HG03378 (cell line): Measurements from ENCODE around the gene ELL.
"Not testable (repeated sequence)": the region's sequence is repeated elsewhere in the genome, so short reads cannot be mapped to it uniquely, and the experiment has no call there.

Experiments
- ATAC-seq: cut with Tn5 transposase; IDR thresholded peaks from one replicate; pipeline ENCODE4 v1.9.1; 2021; ENCODE audit warnings: mild to moderate bottlenecking, moderate library complexity; ENCODE audit not compliant: unreplicated experiment

Gene ELL

DNA sequence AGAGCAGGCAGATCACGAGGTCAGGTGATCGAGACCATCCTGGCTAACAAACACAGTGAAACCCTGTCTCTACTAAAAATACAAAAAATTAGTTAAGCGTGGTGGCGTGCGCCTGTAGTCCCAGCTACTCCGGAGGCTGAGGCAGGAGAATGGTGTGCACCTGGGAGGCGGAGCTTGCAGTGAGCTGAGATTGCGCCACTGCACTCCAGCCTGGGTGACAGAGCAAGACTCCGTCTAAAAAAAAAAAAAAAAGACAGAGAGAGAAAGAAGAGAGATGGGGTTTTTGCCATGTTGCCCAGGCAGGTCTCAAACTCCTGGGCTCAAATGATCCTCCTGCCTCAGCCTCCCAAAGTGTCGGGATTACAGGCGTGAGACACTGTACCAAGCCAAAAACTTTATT is 116.1 kb downstream of the ELL start:
- ATAC-seq, result not testable (repeated sequence)

DNA sequence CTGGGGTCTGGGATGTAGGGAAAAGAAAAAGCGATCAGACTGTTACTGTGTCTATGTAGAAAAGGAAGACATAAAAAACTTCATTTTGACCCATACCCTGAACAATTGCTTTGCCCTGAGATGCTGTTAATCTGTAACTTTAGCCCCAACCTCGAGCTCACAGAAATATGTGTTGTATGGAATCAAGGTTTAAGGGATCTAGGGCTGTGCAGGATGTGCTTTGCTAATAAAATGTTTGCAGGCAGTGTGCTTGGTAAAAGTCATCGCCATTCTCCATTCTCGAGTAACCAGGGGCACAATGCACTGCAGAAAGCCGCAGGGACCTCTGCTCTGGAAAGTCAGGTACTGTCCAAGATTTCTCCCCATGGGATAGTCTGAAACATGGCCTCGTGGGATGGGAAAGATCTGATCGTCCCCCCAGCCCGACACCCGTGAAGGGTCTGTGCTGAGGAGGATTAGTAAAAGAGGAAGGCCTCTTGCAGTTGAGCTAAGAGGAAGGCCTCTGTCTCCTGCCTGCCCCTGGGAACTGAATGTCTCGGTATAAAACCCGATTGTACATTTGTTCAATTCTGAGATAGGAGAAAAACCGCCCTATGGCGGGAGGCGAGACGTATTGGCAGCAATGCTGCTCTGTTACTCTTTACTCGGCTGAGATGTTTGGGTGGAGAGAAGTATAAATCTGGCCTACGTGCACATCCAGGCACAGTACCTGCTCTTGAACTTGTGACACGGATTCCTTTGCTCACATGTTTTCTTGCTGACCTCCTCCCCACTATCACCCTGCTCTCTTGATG is 119.2 kb downstream of the ELL start:
- not testable (repeated sequence) for ATAC-seq

DNA sequence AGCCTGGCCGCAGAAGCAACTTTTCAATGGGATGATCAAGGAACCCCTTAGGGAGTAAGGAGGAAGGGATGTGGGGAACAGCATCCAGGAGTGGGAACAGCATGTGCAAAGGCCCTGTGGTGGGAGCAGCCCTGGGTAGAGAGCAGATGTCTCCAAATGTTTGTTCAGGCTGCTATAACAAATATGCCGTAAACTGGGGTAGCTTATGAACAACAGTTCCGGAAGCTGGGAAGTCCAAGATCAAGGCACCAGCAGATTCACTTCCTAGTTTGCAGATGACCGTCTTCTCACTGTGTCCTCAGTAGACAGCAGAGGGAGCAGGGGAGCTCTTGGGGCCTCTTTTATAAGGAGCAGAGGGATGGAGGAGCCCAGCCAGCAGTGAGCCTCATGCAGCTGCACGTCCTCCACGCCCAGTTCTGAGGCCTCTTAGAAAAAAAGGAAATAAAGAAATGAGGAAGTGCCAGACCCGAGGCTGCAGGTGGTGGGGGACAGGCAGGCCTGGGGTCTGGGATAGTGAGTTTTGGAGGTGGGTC is 120.2 kb downstream of the ELL start:
- no peak for ATAC-seq

DNA sequence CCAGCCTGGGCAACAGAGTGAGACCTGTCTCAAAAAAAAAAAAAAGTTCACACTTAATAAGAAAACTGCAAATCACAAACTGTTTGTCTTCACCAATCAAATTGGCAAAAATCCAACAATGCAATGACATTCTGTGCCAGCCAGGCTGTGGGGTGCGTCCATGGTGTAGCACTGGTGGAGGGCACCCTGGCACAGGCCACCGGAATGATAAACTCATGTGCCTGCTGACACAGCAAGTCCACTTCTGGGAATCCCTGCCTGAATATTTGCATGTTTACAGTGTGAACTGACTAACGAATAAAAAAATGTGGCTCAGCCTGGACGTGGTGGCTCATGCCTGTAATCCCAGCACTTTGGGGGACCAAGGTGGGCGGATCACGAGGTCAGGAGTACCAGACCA is 122.9 kb downstream of the ELL start:
- no peak for ATAC-seq

DNA sequence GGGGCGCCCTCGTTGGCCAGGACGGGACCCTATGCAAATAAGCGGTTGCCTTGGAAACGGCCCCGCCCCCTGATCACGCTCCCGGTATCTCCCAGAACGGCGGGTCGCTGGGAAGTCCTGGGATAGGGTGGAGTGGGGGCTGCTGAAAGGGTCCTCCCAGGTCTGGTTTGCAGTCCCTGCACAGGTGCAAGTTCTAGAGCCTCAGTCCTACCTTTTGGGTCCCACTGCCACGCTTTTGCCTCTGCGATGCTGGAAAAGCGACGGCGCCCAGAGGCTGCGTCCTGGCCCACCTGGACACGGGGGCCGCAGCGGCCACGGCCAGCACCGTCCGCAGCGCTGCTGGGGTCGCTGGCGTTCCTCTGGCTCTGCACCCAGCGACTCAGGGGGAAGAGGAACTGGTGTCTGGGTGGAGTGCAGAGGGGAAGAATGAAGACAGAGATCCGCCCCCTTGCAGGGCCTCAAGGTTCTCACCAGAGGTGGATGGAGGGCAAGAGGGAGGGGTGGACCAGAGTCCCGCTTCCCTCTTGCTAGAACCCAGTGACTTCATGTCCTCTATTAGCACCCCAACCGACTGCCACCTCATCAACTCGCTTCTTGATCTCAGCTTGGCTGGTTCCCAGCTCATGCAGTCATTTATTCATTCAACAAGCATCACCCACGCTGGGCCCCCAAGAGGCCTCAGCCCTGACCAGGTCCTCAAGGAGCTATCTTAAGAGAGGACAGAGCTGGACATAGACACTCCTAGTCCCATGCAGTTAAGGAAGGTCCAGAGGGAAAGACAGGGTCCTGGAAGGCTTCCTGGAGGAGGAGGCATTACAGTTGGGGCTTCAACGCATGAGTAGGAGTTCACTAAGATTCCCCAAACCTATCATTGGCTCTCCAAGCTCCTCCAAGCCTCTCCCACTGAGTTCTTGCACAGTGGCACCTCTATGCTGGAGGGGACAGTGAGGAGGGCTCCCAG is 124.3 kb downstream of the ELL start, which contains the start of gene LRRC25:
Gene LRRC25, minus strand, starts transcription at position 381 of the 961 bp plus-strand sequence. CDS start 659 bp downstream, outside the sequence.
- ATAC-seq, result no peak

DNA sequence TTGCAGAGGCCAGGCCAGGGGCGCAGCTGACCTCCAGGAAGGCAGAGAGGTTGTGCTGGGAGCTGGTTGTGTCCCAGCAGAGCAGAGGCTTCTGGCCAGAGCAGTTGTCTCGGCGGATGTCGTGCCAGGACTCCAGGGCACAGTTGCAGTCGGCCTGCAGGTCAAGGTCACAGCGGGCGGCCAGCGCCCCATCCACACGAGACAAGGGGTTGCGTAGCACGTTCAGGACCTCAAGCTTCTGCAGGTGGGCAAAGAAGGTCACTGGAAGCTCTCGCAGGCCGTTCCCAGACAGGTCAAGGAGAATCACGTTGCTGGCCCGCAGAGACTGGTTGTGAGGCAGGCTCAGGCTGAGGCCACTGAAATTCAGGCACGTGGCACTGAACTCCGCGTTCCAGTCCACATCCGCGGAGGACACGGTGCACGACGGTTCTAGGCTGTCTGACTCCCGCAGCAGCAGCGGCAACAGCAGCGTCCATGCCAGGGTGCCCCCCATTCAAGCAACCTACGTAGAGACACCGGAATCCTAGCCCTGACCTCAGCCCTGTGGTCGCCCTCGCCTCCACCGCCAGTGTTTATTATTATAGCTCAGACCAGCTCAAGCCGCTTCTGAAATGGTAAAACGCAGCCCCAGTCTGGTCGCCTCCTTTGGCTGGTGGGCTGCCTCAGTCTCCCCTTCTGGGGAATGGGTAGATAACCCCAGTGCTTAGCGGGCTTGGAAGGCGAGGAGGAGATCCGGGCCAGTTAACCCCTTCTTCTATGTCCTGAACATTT is 125.2 kb downstream of the ELL start:
- ATAC-seq, result no peak

DNA sequence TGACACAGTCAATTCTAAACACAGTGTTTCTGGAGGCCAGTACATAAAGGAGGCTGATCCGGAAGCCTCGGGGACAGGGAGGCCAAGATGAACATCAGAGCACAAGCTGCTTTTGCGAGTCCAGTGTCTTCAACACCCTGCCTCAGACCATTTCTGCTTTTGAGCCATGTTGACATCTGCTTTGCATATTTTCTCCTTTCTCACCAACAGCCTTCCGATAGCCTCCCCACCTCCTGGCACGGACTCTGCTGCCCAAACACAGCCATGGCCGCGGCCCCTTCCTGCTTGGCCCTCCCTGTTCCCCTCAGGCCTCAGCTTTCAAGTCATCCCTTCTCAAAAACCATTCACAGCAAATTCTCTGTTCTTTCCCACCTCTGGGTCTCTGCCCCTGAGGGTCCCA is 128.0 kb downstream of the ELL start:
- ATAC-seq, result no peak

DNA sequence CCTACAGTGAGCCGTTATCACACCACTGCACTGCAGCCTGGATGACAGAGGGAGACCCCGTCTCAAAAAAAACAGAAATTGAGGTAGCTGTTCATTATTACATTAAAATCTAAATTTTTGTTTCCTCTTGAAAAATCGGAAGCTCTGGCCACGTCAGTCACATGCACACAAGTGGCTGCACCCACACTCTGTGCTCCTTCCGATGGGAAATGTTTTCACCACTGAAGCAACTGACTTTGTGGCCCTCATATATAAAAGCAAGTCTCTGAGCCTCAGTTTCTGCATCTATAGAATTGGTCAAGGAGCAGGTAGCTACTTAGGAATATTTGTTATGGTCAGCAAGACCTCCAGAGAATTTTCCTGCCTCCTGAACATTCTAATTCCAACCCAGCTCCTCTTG is 128.9 kb downstream of the ELL start:
- no peak for ATAC-seq
